ENCODE results near the gene NEK1.

DNA sequence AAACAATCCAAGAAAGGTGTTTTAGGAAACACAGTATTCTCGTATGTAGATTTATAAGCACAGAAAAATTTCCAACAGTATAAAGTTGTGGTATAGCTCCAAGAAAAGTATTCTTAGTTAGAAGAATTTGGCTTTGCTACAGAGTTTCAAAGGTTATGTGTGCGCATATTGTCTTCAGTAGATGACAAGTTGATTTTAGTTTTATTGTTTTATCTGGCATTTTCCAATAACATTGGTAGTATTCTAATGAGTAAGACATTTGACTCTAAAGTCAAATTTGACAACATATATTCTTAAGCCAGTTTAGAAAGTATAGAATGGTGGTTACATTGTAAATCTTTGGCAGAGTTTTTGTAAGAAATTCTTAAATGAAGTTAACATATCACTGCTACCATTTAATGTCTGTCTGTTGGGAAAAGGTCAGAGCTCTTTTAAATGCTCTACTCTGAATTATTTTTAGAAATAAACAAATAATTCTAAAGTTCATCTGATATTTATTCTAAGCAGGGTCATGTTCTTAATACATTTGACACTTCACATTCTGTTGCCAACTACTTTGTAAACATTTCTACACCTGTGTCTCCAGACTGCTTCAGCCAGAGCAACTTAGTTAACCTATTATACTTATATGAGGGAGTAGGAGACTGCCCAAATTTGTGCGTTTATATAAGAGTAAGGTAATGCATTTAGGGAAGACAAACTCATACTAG is 38.0 kb upstream of the NEK1 start:
- TF ChIP-seq EZH2 (conservative IDR thresholded peaks at IDR 0.05; ENCODE audit: low read depth, low read length), result no peak
- TF ChIP-seq ZNF703 (CRISPR knock-in tag; IDR thresholded peaks at IDR 0.05; ENCODE audit: borderline replicate concordance), result no peak

Measured in HepG2 (cell line).